HepG2 (cell line): Measurements from ENCODE around the gene AANAT. TPM values are rescaled to one million over a fixed set of nuclear protein-coding genes. Genes with fewer than 3 reads are reported as not detected.

ENCODE experiments used
- AGO2 ChIP-seq: fragments of 200-400 bp; formaldehyde crosslinking; optimal IDR thresholded peaks from 2 replicates; pipeline ENCODE3; 2017; ENCODE audit warnings: mild to moderate bottlenecking, low read depth, low read length, moderate library complexity
- CREB1 ChIP-seq, 2 experiments: fragments of 450-650 bp in 1 of 2; IDR thresholded peaks; 2 replicates each; pipeline ENCODE4 v1.6.1; 2016 to 2017; ENCODE audit warnings: control low read depth in 1 of 2, mild to moderate bottlenecking in 1 of 2, missing compliant biosample characterization in 1 of 2, missing genetic modification characterization in 1 of 2
- ELF1 ChIP-seq: sonication (generic); formaldehyde crosslinking; IDR thresholded peaks from 2 replicates; pipeline ENCODE4 v1.4.0; 2020; ENCODE audit warnings: missing genetic modification reagents
- KLF13 ChIP-seq: sonication (generic); formaldehyde crosslinking; IDR thresholded peaks from 2 replicates; pipeline ENCODE4 v1.4.0; 2020; ENCODE audit warnings: mild to moderate bottlenecking, missing genetic modification reagents
- NFE2L2 ChIP-seq: fragments of 150-350 bp; IDR thresholded peaks from 2 replicates; pipeline ENCODE4 v1.6.1; 2014; ENCODE audit warnings: low read length
- RFX5 ChIP-seq: IDR thresholded peaks from 2 replicates; pipeline ENCODE4 v1.6.1; 2011; ENCODE audit warnings: low read depth, low read length, improper control_type of control experiment
- RFXANK ChIP-seq: IDR thresholded peaks from 2 replicates; pipeline ENCODE4 v1.6.1; 2016
- SMAD1 ChIP-seq: sonication (generic); formaldehyde crosslinking; IDR thresholded peaks from 2 replicates; pipeline ENCODE4 v1.4.0; 2020; ENCODE audit warnings: missing genetic modification reagents, low read depth, mild to moderate bottlenecking, borderline replicate concordance
- SNRNP70 ChIP-seq: fragments of 200-400 bp; formaldehyde crosslinking; IDR thresholded peaks from 2 replicates; pipeline ENCODE4 v1.6.1; 2017; ENCODE audit warnings: mild to moderate bottlenecking, low read depth, low read length, moderate library complexity
- TEAD2 ChIP-seq: sonication (generic); formaldehyde crosslinking; IDR thresholded peaks from 2 replicates; pipeline ENCODE4 v1.9.0; 2021; ENCODE audit warnings: missing genetic modification reagents
- ZBTB38 ChIP-seq: sonication (generic); formaldehyde crosslinking; IDR thresholded peaks from 2 replicates; pipeline ENCODE4 v1.5.1; 2020; ENCODE audit warnings: mild to moderate bottlenecking, missing genetic modification reagents
- ZNF121 ChIP-seq: sonication (generic); formaldehyde crosslinking; IDR thresholded peaks from 2 replicates; pipeline ENCODE4 v1.5.0; 2020; ENCODE audit warnings: mild to moderate bottlenecking, missing genetic modification reagents
- ZNF138 ChIP-seq: sonication (generic); formaldehyde crosslinking; IDR thresholded peaks from 2 replicates; pipeline ENCODE4 v1.5.0; 2020; ENCODE audit warnings: mild to moderate bottlenecking, low read depth, missing genetic modification reagents
- ZNF746 ChIP-seq: sonication (generic); formaldehyde crosslinking; IDR thresholded peaks from 2 replicates; pipeline ENCODE4 v1.8.0; 2022; ENCODE audit warnings: mild to moderate bottlenecking, missing genetic modification reagents
- ZNF83 ChIP-seq: sonication (generic); formaldehyde crosslinking; IDR thresholded peaks from 2 replicates; pipeline ENCODE4 v1.4.0; 2020; ENCODE audit warnings: missing genetic modification reagents, mild to moderate bottlenecking, borderline replicate concordance
- polyA plus RNA-seq, 8 experiments: library from polyadenylated mRNA; depleted of rRNA in 3 of 8; stranded (reverse) in 7 of 8; unstranded in 1 of 8; fragments of >200 nt; fragmentation: Illumina TruSeq in 4 of 8; extraction: Trizol in 4 of 8; gene quantifications; 2 replicates each; pipeline versions ENCODE4 v1.2.1 to v1.2.3, GENCODE V29; 2011 to 2016; ENCODE audit warnings: low read depth in 4 of 8, missing spikeins in 1 of 8, mixed read lengths in 1 of 8; ENCODE audit not compliant: insufficient read depth in 1 of 8
- total RNA-seq, 5 experiments: library from RNA; depleted of rRNA; stranded (reverse); fragments of >200 nt; fragmentation: Illumina TruSeq; extraction: Trizol; gene quantifications; 2 replicates each; pipeline ENCODE4 v1.2.3, GENCODE V29; 2016; ENCODE audit warnings: low read depth in 1 of 5
- TF ChIP-seq, protein P1 (sequence below): sonication (generic); formaldehyde crosslinking; IDR thresholded peaks from 2 replicates; pipeline ENCODE4 v1.4.0; 2020; ENCODE audit warnings: missing genetic modification reagents, borderline replicate concordance
- TF ChIP-seq, protein P2 (sequence below): fragments of 450-650 bp; IDR thresholded peaks from 2 replicates; pipeline ENCODE4 v1.6.1; 2017; ENCODE audit warnings: mild to moderate bottlenecking
- TF ChIP-seq, protein P3 (sequence below): sonication (generic); formaldehyde crosslinking; IDR thresholded peaks from 2 replicates; pipeline ENCODE4 v1.4.0; 2020; ENCODE audit warnings: missing genetic modification reagents, borderline replicate concordance
- TF ChIP-seq, protein P4 (sequence below): sonication (generic); formaldehyde crosslinking; conservative IDR thresholded peaks from 2 replicates; pipeline ENCODE4 v1.4.0; 2020; ENCODE audit warnings: missing genetic modification reagents

The AANAT gene
- total and polyA plus RNA-seq, 2 of the 13 experiments (the other 11 are each of a cell fraction or from before 2014, with no cell fraction given) = 0.07 TPM; not detected in 1

DNA sequence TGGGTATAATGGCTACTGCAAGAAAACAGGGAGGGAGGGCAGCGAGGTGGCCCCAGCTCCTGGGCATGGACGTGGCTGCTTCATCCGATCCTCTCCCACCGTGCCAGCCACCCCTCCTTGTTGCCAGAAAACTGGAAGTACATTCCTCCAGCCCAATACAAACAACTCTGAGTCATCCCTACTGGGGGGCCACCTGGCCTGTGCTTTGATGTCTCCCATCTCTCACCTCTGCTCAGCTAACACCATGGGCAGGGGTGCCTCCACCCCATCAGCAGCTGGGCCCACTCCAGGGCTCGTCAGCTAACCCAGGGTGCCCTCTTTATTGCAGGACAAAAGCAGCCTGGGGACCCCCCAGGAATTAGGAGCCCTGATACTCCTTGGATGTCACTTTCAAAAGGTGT, 31.9 kb downstream of the AANAT start (continued):
- TF ChIP-seq ZBTB38 (peak; percentile 65), AGO2 (no peak), SMAD1 (CRISPR knock-in tag) (no peak), RFX5 (no peak), ZNF746 (peak; percentile 78), KLF13 (CRISPR knock-in tag) (no peak), ELF1 (peak; percentile 14; the same call in 1 of the 2 replicates), ZNF83 (CRISPR knock-in tag) (no peak; the same call in 1 of the 2 replicates), NFE2L2 (peak; percentile 5; the same call in 1 of the 2 replicates), ZNF138 (CRISPR knock-in tag) (peak; percentile 80; the same call in 1 of the 2 replicates), ZNF121 (CRISPR knock-in tag) (no peak), SNRNP70 (no peak), CREB1 (IDR thresholded peaks at IDR 0.05) (no peak; the same call in 1 of the 2 replicates), CREB1 (CRISPR knock-in tag; IDR thresholded peaks at IDR 0.05) (no peak), TEAD2 (CRISPR knock-in tag) (no peak), RFXANK (CRISPR knock-in tag) (0 out of 2 replicates have a peak, but pooled peaks have one; percentile 69)
- TF ChIP-seq, protein P1, sequence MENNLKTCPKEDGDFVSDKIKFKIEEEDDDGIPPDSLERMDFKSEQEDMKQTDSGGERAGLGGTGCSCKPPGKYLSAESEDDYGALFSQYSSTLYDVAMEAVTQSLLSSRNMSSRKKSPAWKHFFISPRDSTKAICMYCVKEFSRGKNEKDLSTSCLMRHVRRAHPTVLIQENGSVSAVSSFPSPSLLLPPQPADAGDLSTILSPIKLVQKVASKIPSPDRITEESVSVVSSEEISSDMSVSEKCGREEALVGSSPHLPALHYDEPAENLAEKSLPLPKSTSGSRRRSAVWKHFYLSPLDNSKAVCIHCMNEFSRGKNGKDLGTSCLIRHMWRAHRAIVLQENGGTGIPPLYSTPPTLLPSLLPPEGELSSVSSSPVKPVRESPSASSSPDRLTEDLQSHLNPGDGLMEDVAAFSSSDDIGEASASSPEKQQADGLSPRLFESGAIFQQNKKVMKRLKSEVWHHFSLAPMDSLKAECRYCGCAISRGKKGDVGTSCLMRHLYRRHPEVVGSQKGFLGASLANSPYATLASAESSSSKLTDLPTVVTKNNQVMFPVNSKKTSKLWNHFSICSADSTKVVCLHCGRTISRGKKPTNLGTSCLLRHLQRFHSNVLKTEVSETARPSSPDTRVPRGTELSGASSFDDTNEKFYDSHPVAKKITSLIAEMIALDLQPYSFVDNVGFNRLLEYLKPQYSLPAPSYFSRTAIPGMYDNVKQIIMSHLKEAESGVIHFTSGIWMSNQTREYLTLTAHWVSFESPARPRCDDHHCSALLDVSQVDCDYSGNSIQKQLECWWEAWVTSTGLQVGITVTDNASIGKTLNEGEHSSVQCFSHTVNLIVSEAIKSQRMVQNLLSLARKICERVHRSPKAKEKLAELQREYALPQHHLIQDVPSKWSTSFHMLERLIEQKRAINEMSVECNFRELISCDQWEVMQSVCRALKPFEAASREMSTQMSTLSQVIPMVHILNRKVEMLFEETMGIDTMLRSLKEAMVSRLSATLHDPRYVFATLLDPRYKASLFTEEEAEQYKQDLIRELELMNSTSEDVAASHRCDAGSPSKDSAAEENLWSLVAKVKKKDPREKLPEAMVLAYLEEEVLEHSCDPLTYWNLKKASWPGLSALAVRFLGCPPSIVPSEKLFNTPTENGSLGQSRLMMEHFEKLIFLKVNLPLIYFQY (CRISPR knock-in tag) = peak; percentile 94; the same call in 1 of the 2 replicates
- TF ChIP-seq, protein P2, sequence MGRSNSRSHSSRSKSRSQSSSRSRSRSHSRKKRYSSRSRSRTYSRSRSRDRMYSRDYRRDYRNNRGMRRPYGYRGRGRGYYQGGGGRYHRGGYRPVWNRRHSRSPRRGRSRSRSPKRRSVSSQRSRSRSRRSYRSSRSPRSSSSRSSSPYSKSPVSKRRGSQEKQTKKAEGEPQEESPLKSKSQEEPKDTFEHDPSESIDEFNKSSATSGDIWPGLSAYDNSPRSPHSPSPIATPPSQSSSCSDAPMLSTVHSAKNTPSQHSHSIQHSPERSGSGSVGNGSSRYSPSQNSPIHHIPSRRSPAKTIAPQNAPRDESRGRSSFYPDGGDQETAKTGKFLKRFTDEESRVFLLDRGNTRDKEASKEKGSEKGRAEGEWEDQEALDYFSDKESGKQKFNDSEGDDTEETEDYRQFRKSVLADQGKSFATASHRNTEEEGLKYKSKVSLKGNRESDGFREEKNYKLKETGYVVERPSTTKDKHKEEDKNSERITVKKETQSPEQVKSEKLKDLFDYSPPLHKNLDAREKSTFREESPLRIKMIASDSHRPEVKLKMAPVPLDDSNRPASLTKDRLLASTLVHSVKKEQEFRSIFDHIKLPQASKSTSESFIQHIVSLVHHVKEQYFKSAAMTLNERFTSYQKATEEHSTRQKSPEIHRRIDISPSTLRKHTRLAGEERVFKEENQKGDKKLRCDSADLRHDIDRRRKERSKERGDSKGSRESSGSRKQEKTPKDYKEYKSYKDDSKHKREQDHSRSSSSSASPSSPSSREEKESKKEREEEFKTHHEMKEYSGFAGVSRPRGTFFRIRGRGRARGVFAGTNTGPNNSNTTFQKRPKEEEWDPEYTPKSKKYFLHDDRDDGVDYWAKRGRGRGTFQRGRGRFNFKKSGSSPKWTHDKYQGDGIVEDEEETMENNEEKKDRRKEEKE = no peak
- TF ChIP-seq, protein P3, sequence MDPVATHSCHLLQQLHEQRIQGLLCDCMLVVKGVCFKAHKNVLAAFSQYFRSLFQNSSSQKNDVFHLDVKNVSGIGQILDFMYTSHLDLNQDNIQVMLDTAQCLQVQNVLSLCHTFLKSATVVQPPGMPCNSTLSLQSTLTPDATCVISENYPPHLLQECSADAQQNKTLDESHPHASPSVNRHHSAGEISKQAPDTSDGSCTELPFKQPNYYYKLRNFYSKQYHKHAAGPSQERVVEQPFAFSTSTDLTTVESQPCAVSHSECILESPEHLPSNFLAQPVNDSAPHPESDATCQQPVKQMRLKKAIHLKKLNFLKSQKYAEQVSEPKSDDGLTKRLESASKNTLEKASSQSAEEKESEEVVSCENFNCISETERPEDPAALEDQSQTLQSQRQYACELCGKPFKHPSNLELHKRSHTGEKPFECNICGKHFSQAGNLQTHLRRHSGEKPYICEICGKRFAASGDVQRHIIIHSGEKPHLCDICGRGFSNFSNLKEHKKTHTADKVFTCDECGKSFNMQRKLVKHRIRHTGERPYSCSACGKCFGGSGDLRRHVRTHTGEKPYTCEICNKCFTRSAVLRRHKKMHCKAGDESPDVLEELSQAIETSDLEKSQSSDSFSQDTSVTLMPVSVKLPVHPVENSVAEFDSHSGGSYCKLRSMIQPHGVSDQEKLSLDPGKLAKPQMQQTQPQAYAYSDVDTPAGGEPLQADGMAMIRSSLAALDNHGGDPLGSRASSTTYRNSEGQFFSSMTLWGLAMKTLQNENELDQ = no peak
- TF ChIP-seq, protein P4, sequence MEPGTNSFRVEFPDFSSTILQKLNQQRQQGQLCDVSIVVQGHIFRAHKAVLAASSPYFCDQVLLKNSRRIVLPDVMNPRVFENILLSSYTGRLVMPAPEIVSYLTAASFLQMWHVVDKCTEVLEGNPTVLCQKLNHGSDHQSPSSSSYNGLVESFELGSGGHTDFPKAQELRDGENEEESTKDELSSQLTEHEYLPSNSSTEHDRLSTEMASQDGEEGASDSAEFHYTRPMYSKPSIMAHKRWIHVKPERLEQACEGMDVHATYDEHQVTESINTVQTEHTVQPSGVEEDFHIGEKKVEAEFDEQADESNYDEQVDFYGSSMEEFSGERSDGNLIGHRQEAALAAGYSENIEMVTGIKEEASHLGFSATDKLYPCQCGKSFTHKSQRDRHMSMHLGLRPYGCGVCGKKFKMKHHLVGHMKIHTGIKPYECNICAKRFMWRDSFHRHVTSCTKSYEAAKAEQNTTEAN (CRISPR knock-in tag) = no peak; the same call in none of the 2 replicates
